Psoas muscle (tissue), 8 donors: ENCODE data around the gene KLHL17. TPM values are rescaled to one million over a fixed set of nuclear protein-coding genes. Genes with fewer than 3 reads are reported as not detected.

Experiments
- ATAC-seq, 4 donors: fragments of 200-7000 bp; cut with Tn5 transposase; one replicate each; pipeline ENCODE4 v1.9.1; 2020; ENCODE audit warnings: moderate library complexity in 3 of 4, mild to moderate bottlenecking in 2 of 4
- DNase-seq, 2 donors: peaks; one replicate each; pipeline ENCODE4 v3.0.0-alpha.2; 2020
- H3K27ac ChIP-seq: fragments of 200-600 bp; one replicate; pipeline ENCODE4 v1.8.0; 2022
- H3K27me3 ChIP-seq, 3 donors: fragments of 200-600 bp in 1 of 3; one replicate each; pipeline versions ENCODE4 v1.6.1 to v1.8.0; 2013 to 2022; ENCODE audit warnings: low read length in 2 of 3, mild to moderate bottlenecking in 2 of 3, moderate library complexity in 1 of 3; ENCODE audit not compliant: insufficient read depth in 3 of 3
- H3K36me3 ChIP-seq, 2 donors: fragments of 200-600 bp in 1 of 2; one replicate each; pipeline versions ENCODE4 v1.6.1 to v1.8.0; 2013 to 2022; ENCODE audit warnings: low read depth in 1 of 2, mild to moderate bottlenecking in 1 of 2, moderate library complexity in 1 of 2; ENCODE audit not compliant: insufficient read depth in 1 of 2
- H3K4me1 ChIP-seq: fragments of 200-600 bp; one replicate; pipeline ENCODE4 v1.8.0; 2022
- H3K4me3 ChIP-seq: fragments of 200-600 bp; one replicate; pipeline ENCODE4 v1.8.0; 2022; ENCODE audit warnings: mild to moderate bottlenecking
- H3K9me3 ChIP-seq: fragments of 200-600 bp; one replicate; pipeline ENCODE4 v1.8.0; 2022
- CTCF ChIP-seq: fragments of 200-600 bp; IDR thresholded peaks from one replicate; pipeline ENCODE4 v1.8.0; 2022; ENCODE audit warnings: antibody characterized with exemption
- WGBS, 3 donors: extraction: QIAGEN DNeasy Blood & Tissue Kit; methylation state at CpG; one replicate each; pipeline versions ENCODE4 v1.1.6 to v1.1.7; 2013; 5-methylcytosine and 5-hydroxymethylcytosine counted together
- intact Hi-C, 2 donors: fragments of 100-400 bp; cut with DNase I; formaldehyde crosslinking; loops; one replicate each; pipeline versions ENCODE4 v1.11.0 to v1.14.2; 2022
- polyA plus RNA-seq, 3 donors: library from polyadenylated mRNA; stranded (reverse); fragments of 200-250 nt; gene quantifications; one replicate each; pipeline ENCODE4 v1.2.3, GENCODE V29; 2013
- total RNA-seq, 4 donors: library from RNA; stranded (reverse); fragmentation: NEBNext Ultra II Directional in 2 of 4; extraction: Animal tissue kit (Norgen Biotek cat#: 25700) in 2 of 4; gene quantifications; one replicate each; pipeline versions ENCODE4 v1.2.1 to v1.2.4, GENCODE V29; 2021 to 2023
- donor health status: healthy with polysubstance abuse.
- donor health status: DM: no; HTN: no; CAD: no; lungs with moderate emphysema.
- donor health status: Bipolar disorder and iron deficiency.
- donor health status: healthy.
- donor health status: DM: yes; HTN: yes; CAD: no.
- donor health status: DM: no; HTN: no; CAD: no.
- donor health status: DM: no; HTN: no; CAD: no.
- donor health status: DM: yes; HTN: yes; CAD: no.

KLHL17 gene
- total and polyA plus RNA-seq, 7 donors = 2.1 to 5.5 (median 3.4) TPM

DNA sequence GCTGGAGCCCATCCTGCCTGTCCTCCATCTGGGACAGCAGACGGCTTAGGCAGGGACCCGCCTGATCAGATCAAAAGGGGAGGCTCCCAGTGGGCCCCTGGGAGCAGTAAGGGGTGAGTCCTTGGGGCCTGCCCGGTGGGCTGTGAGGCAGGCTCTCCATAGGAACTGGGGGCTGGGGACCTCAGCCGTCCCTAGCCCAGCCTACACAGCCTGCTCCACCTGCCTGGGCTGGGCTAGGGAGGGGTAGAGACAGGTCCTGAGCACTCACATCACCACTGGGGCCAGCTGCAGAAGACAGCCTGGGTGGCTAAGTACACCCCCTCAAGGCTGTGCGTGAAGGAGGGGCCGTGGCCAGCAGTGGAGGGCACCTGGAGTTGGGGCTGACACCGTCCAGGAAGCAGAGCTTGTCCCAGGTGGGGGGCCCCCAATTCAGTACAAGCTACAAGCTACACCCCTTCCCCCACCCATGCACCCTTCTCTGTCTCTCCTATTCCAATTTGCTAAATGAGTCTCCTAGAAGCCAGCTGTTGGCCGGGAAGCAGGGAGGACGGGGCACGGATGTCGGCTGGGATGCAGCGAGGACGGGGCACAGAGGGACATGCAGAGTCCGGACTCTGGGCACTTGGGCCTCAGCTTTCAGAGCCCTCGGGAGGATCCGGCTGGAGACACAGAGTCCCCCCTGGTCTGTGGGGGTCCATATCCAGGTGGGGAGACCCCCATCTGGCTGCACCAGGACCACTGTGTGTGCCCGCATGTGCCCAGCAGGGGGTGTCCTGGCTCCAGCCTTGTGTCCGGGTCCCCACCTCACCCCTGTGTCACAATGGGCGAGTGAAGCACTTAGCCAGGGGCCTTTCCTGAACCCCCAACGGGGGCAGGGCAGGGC is 54.7 kb downstream of the KLHL17 start:
- TF ChIP-seq CTCF = peak; percentile 13
- Histone ChIP-seq H3K36me3 (no peaks in the 10 kb centered on the region), H3K27me3 (no peaks in the 10 kb centered on the region), H3K27ac (peak overlapping the region; percentile 80), H3K4me3 (peak overlapping the region; percentile 79), H3K4me1 (peaks cover 11% of the 10 kb centered on the region), H3K9me3 (no peaks in the 10 kb centered on the region)
- WGBS, 3 donors = 58 to 72% (median 70%) methylated on average over 20 of the region's 20 CpGs
- ATAC-seq (no peak), DNase-seq (no peak)
- intact Hi-C loops = no loop called here

Other genes with a start within 250 kb of the KLHL17 start
- gene SAMD11, start 36.7 kb upstream of the KLHL17 start, total RNA-seq = 1 to 10 TPM in 2 of 4 donors, under 1 TPM in 1, not detected in 1; 0.37 to 6.9 (median 1.5) TPM
- gene SAMD11, start 36.7 kb upstream of the KLHL17 start, polyA plus RNA-seq = 1 to 10 TPM in 1 of 3 donors, under 1 TPM in 2; 0.28 to 1.5 (median 0.58) TPM
- gene NOC2L, start 1.3 kb upstream of the KLHL17 start, total RNA-seq = 10 to 100 TPM; 61.4 to 87.0 (median 82.7) TPM
- gene NOC2L, start 1.3 kb upstream of the KLHL17 start, polyA plus RNA-seq = 100 to 1,000 TPM in 1 of 3 donors, 10 to 100 TPM in 2; 78.1 to 106 (median 92.7) TPM
- gene PLEKHN1, start 5.9 kb downstream of the KLHL17 start, total RNA-seq = not detected
- gene PLEKHN1, start 5.9 kb downstream of the KLHL17 start, polyA plus RNA-seq = under 1 TPM in 1 of 3 donors, not detected in 2; 0.03 TPM
- 100 to 1,000 TPM in 2 of 4 donors, 10 to 100 TPM in 2; 13.9 to 249 (median 109) TPM for gene PERM1, start 21.5 kb downstream of the KLHL17 start, total RNA-seq
- 100 to 1,000 TPM in 1 of 3 donors, 10 to 100 TPM in 2; 38.1 to 239 (median 58.5) TPM for gene PERM1, start 21.5 kb downstream of the KLHL17 start, polyA plus RNA-seq
- 10 to 100 TPM in 3 of 4 donors, 1 to 10 TPM in 1; 7.2 to 21.8 (median 12.6) TPM for gene HES4, start 39.5 kb downstream of the KLHL17 start, total RNA-seq
- 10 to 100 TPM in 1 of 3 donors, 1 to 10 TPM in 2; 2.3 to 20.2 (median 5.4) TPM for gene HES4, start 39.5 kb downstream of the KLHL17 start, polyA plus RNA-seq
- gene ISG15, start 52.9 kb downstream of the KLHL17 start, total RNA-seq = 10 to 100 TPM in 1 of 4 donors, 1 to 10 TPM in 3; 2.9 to 12.4 (median 8.1) TPM
- 10 to 100 TPM; 13.3 to 22.1 (median 17.1) TPM for gene ISG15, start 52.9 kb downstream of the KLHL17 start, polyA plus RNA-seq
- 1 to 10 TPM; 3.4 to 5.4 (median 4.6) TPM for gene AGRN, start 59.5 kb downstream of the KLHL17 start, total RNA-seq
- gene AGRN, start 59.5 kb downstream of the KLHL17 start, polyA plus RNA-seq = 1 to 10 TPM; 1.3 to 3.0 (median 1.4) TPM
- not detected for gene RNF223, start 113.7 kb downstream of the KLHL17 start, total RNA-seq
- gene RNF223, start 113.7 kb downstream of the KLHL17 start, polyA plus RNA-seq = not detected
- 1 to 10 TPM; 1.5 to 3.5 (median 2.6) TPM for gene C1orf159, start 155.5 kb downstream of the KLHL17 start, total RNA-seq
- gene C1orf159, start 155.5 kb downstream of the KLHL17 start, polyA plus RNA-seq = 1 to 10 TPM; 4.1 to 6.7 (median 4.3) TPM
- gene TTLL10, start 213.3 kb downstream of the KLHL17 start, total RNA-seq = under 1 TPM in 1 of 4 donors, not detected in 3; 0.27 TPM
- gene TTLL10, start 213.3 kb downstream of the KLHL17 start, polyA plus RNA-seq = under 1 TPM; 0.03 to 0.10 (median 0.10) TPM
- under 1 TPM in 1 of 4 donors, not detected in 3; 0.27 TPM for gene TNFRSF18, start 246.0 kb downstream of the KLHL17 start, total RNA-seq
- gene TNFRSF18, start 246.0 kb downstream of the KLHL17 start, polyA plus RNA-seq = under 1 TPM; 0.04 to 0.76 (median 0.13) TPM